RWPE2 (cell line): ENCODE data around the gene ROBO4.

Experiments used
- ATAC-seq: fragments of 200-7000 bp; cut with Tn5 transposase; 3 replicates; pipeline ENCODE4 v1.9.1; 2021; ENCODE audit warnings: low read depth
- DNase-seq: peaks from one replicate; pipeline ENCODE4 v3.0.0-alpha.2; 2020; ENCODE audit warnings: low spot score
- H3K27ac ChIP-seq: fragments of 450-650 bp; 2 replicates; pipeline ENCODE4 v1.5.1; 2017; ENCODE audit warnings: mild to moderate bottlenecking; ENCODE audit not compliant: poor library complexity, severe bottlenecking
- H3K27me3 ChIP-seq: fragments of 250-450 bp; sonication (Bioruptor Pico); 2 replicates; pipeline ENCODE4 v1.5.1; 2021; ENCODE audit warnings: mild to moderate bottlenecking, moderate library complexity; ENCODE audit not compliant: insufficient read depth, poor library complexity, severe bottlenecking
- H3K36me3 ChIP-seq: fragments of 250-450 bp; sonication (Bioruptor Pico); 2 replicates; pipeline ENCODE4 v1.5.1; 2020; ENCODE audit warnings: low read depth, mild to moderate bottlenecking, moderate library complexity
- H3K4me1 ChIP-seq: fragments of 250-450 bp; sonication (Bioruptor Pico); 2 replicates; pipeline ENCODE4 v1.5.1; 2021; ENCODE audit warnings: mild to moderate bottlenecking, moderate library complexity; ENCODE audit not compliant: insufficient read depth, poor library complexity, severe bottlenecking
- H3K4me3 ChIP-seq: fragments of 250-450 bp; sonication (Bioruptor Pico); 2 replicates; pipeline ENCODE4 v1.5.1; 2021; ENCODE audit warnings: mild to moderate bottlenecking, moderate library complexity; ENCODE audit not compliant: severe bottlenecking
- H3K9me3 ChIP-seq: fragments of 250-450 bp; sonication (Bioruptor Pico); 2 replicates; pipeline ENCODE4 v1.5.1; 2021; ENCODE audit warnings: mild to moderate bottlenecking, moderate library complexity; ENCODE audit not compliant: severe bottlenecking
- TF ChIP-seq, protein P1 (sequence below): fragments of 450-650 bp; IDR thresholded peaks from one replicate; pipeline ENCODE4 v1.5.1; 2017; ENCODE audit warnings: mild to moderate bottlenecking, moderate library complexity; ENCODE audit not compliant: poor library complexity, severe bottlenecking

ROBO4 gene

GRCh38 chr11:124943254-124943616 is 45.6 kb upstream of the ROBO4 start:
- Histone ChIP-seq H3K27me3 (no peaks in the 10 kb centered on the region), H3K27ac (no peak overlapping the region), H3K9me3 (no peaks in the 10 kb centered on the region), H3K36me3 (no peaks in the 10 kb centered on the region), H3K4me1 (peaks cover 11% of the 10 kb centered on the region), H3K4me3 (no peak overlapping the region)
- TF ChIP-seq, protein P1, sequence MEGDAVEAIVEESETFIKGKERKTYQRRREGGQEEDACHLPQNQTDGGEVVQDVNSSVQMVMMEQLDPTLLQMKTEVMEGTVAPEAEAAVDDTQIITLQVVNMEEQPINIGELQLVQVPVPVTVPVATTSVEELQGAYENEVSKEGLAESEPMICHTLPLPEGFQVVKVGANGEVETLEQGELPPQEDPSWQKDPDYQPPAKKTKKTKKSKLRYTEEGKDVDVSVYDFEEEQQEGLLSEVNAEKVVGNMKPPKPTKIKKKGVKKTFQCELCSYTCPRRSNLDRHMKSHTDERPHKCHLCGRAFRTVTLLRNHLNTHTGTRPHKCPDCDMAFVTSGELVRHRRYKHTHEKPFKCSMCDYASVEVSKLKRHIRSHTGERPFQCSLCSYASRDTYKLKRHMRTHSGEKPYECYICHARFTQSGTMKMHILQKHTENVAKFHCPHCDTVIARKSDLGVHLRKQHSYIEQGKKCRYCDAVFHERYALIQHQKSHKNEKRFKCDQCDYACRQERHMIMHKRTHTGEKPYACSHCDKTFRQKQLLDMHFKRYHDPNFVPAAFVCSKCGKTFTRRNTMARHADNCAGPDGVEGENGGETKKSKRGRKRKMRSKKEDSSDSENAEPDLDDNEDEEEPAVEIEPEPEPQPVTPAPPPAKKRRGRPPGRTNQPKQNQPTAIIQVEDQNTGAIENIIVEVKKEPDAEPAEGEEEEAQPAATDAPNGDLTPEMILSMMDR = no peak
- ATAC-seq (no peak), DNase-seq (no peak)

GRCh38 chr11:124942466-124943253 is 45.0 kb upstream of the ROBO4 start:
- ATAC-seq = no peak

DNA sequence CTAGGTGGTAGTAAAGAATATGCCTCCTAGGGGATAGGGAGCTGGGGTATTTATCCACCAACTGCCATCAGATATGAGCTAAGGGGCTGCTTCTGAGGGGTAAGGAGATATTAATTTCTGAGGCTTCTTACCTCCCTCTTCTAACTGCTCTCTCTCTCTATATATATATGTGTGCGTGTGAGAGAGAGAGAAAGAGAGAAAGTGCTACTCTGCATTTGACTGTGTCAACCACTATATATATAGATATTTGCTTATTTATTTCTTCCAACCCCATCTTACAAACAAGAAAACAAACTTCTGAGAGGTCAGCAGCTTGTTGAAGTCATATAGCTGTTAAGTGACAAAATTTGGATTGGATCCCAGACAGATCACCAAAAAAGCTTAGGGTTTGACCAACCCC is 44.0 kb upstream of the ROBO4 start:
- no peaks in the 10 kb centered on the region for H3K9me3 ChIP-seq
- TF ChIP-seq, protein P1 = no peak
- H3K27ac ChIP-seq = no peak overlapping the region
- no peaks in the 10 kb centered on the region for H3K27me3 ChIP-seq
- no peaks in the 10 kb centered on the region for H3K36me3 ChIP-seq
- no peak overlapping the region for H3K4me3 ChIP-seq
- ATAC-seq (no peak), DNase-seq (no peak)
- peaks cover 5% of the 10 kb centered on the region for H3K4me1 ChIP-seq

More at GRCh38 chr11:124942466-124943253, 45.0 kb upstream of the ROBO4 start:
- TF ChIP-seq, protein P1 = no peak
- Histone ChIP-seq H3K27ac (no peak overlapping the region), H3K9me3 (no peaks in the 10 kb centered on the region), H3K4me3 (no peak overlapping the region), H3K27me3 (no peaks in the 10 kb centered on the region), H3K4me1 (peaks cover 11% of the 10 kb centered on the region), H3K36me3 (no peaks in the 10 kb centered on the region)
- no peak for DNase-seq

DNA sequence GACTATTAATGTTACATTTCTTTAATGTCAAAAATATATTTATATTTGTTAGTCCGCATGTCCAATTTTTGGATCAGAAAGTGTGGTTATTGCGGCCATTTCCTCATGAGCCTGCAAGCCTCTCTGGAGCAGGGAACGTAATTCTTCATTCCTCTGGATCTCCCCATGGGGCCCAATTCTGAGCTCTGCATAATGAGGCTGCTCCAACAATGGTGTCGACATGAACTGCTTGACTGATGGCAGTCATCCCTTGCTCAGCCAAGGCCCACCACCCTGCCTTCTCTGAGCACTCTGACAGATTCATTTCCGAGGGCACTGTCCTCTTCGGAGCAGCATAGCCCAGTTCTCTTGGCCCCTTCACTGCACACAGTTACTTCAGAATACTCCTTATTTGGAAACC is 41.3 kb upstream of the ROBO4 start:
- no peak for ATAC-seq
- TF ChIP-seq, protein P1 = no peak
- no peaks in the 10 kb centered on the region for H3K27me3 ChIP-seq

DNA sequence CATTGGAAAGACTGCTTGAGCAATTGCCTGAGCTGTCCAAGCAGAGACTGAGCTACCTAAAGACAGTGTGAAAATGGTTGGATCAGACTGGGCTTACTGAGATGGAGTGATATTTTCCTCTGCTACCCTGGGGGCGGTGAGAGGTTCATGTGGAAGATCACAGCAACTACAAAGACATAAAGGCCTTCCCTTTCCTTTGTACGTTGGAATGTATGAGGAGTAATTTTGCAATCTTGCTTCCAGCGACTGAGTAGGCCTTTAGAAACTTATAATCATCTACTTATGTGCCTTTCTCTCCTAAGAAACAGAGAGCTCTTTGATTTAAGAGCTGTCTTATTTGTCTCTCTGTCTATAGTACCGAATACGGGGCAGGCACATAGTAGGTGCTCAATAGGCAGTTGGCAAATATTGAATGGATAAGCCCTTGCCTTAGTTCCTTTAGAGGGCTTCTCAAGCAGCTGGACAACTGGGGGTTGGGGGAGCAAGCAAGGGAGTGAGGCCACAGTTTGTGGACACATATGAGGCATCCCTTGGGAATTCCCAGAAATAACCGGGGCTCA is 40.6 kb upstream of the ROBO4 start:
- Histone ChIP-seq H3K36me3 (no peaks in the 10 kb centered on the region), H3K27me3 (no peaks in the 10 kb centered on the region), H3K4me3 (no peak overlapping the region), H3K4me1 (no peaks in the 10 kb centered on the region), H3K9me3 (no peaks in the 10 kb centered on the region), H3K27ac (no peak overlapping the region)
- TF ChIP-seq, protein P1 = no peak
- no peak for DNase-seq
- no peak for ATAC-seq

More for the DNA sequence above, 41.3 kb upstream of the ROBO4 start:
- Histone ChIP-seq H3K9me3 (no peaks in the 10 kb centered on the region), H3K27ac (no peak overlapping the region), H3K36me3 (no peaks in the 10 kb centered on the region), H3K4me1 (no peaks in the 10 kb centered on the region), H3K4me3 (no peak overlapping the region)
- DNase-seq = no peak
